IMR-90 (cell line): ENCODE data around the gene DMRT3.

Experiments used
- BHLHE40 ChIP-seq: fragments of 150-350 bp; IDR thresholded peaks from 2 replicates; pipeline ENCODE4 v1.6.1; 2016; ENCODE audit warnings: mild to moderate bottlenecking, low read depth, low read length
- CTCF ChIP-seq: conservative IDR thresholded peaks from 2 replicates; pipeline ENCODE4 v1.5.1; 2012; ENCODE audit warnings: mild to moderate bottlenecking, low read depth, low read length, improper control_type of control experiment
- ELK1 ChIP-seq: fragments of 150-350 bp; IDR thresholded peaks from 2 replicates; pipeline ENCODE4 v1.6.1; 2016; ENCODE audit warnings: low read depth, mild to moderate bottlenecking, low read length, moderate library complexity, borderline replicate concordance
- FOS ChIP-seq: fragments of 150-350 bp; IDR thresholded peaks from 2 replicates; pipeline ENCODE4 v1.6.1; 2016; ENCODE audit warnings: low read depth, low read length
- MAFK ChIP-seq: IDR thresholded peaks from 2 replicates; pipeline ENCODE4 v1.6.1; 2012; ENCODE audit warnings: low read depth, low read length, improper control_type of control experiment
- MAZ ChIP-seq: IDR thresholded peaks from 2 replicates; pipeline ENCODE4 v1.6.1; 2012; ENCODE audit warnings: low read depth, mild to moderate bottlenecking, low read length, improper control_type of control experiment, moderate library complexity, borderline replicate concordance
- MXI1 ChIP-seq: IDR thresholded peaks from 2 replicates; pipeline ENCODE4 v1.6.1; 2012; ENCODE audit warnings: low read depth, mild to moderate bottlenecking, low read length, moderate library complexity, borderline replicate concordance
- POLR2A ChIP-seq: IDR thresholded peaks from 2 replicates; pipeline ENCODE4 v1.6.1; 2012; ENCODE audit warnings: mild to moderate bottlenecking, low read depth, low read length
- RAD21 ChIP-seq: IDR thresholded peaks from 2 replicates; pipeline ENCODE4 v1.6.1; 2012; ENCODE audit warnings: low read length, improper control_type of control experiment
- RCOR1 ChIP-seq: IDR thresholded peaks from 2 replicates; pipeline ENCODE4 v1.6.1; 2012; ENCODE audit warnings: mild to moderate bottlenecking, low read length, improper control_type of control experiment; ENCODE audit not compliant: insufficient replicate concordance
- RFX5 ChIP-seq: IDR thresholded peaks from 2 replicates; pipeline ENCODE4 v1.8.0; 2012; ENCODE audit warnings: low read depth, mild to moderate bottlenecking, low read length, moderate library complexity
- USF2 ChIP-seq: fragments of 150-350 bp; IDR thresholded peaks from 2 replicates; pipeline ENCODE4 v1.6.1; 2017; ENCODE audit warnings: mild to moderate bottlenecking, antibody characterized with exemption, low read length, low read depth

GRCh38 chr9:1013021-1013420 lies 36.6 kb downstream of the DMRT3 start:
- TF ChIP-seq POLR2A, result no peak
- no peak for TF ChIP-seq MAFK
- TF ChIP-seq CTCF, result no peak
- TF ChIP-seq BHLHE40, result no peak
- no peak for TF ChIP-seq USF2
- TF ChIP-seq FOS, result no peak
- TF ChIP-seq RAD21, result no peak
- no peak for TF ChIP-seq RCOR1
- TF ChIP-seq RFX5, result no peak
- TF ChIP-seq MAZ, result no peak
- no peak for TF ChIP-seq ELK1
- no peak for TF ChIP-seq MXI1
